IMR-90 (cell line): ENCODE data around the gene GALNT16. TPM values are rescaled to one million over a fixed set of nuclear protein-coding genes. Genes with fewer than 3 reads are reported as not detected.

Experiments used
- ATAC-seq: fragments of 200-7000 bp; cut with Tn5 transposase; 2 replicates; pipeline ENCODE4 v1.9.1; 2020; ENCODE audit warnings: low read depth, mild to moderate bottlenecking, moderate library complexity
- BruUV-seq: library from RNA; stranded (reverse); fragments of 400-500 nt; replicated peaks from 2 replicates; lab custom pipeline; 2021; lab: Mats Ljungman, UMichigan
- CTCF ChIA-PET: fragments of 300-600 bp; formaldehyde crosslinking; extraction: SDS; loops from one replicate; lab custom pipeline; 2021; ENCODE audit warnings: antibody characterized with exemption; lab: Yijun Ruan, JAX
- POLR2A ChIA-PET: fragments of 300-600 bp; sonication (Branson Sonifier 250); formaldehyde crosslinking; loops from one replicate; lab custom pipeline; 2022; ENCODE audit warnings: antibody characterized with exemption; ENCODE audit not compliant: unreplicated experiment; lab: Charles Lee
- DNase-seq: peaks from one replicate; pipeline ENCODE4 v3.0.0; 2013
- H2AFZ ChIP-seq: replicated peaks from 2 replicates; pipeline ENCODE3; 2013; ENCODE audit warnings: low read length, mild to moderate bottlenecking; ENCODE audit not compliant: poor library complexity
- H2AK5ac ChIP-seq: 2 replicates; pipeline ENCODE4 v1.6.1; 2013; ENCODE audit warnings: low read depth, low read length, inconsistent platforms
- H2AK9ac ChIP-seq: replicated peaks from 2 replicates; pipeline ENCODE3; 2013; ENCODE audit warnings: mild to moderate bottlenecking, low read depth, low read length, moderate library complexity; ENCODE audit not compliant: poor library complexity
- H2BK120ac ChIP-seq: 2 replicates; pipeline ENCODE4 v1.6.1; 2013; ENCODE audit warnings: low read depth, low read length, inconsistent platforms
- H2BK15ac ChIP-seq: 3 replicates; pipeline ENCODE4 v1.6.1; 2013; ENCODE audit warnings: low read depth, low read length, inconsistent platforms
- H2BK20ac ChIP-seq: 2 replicates; pipeline ENCODE4 v1.6.1; 2013; ENCODE audit warnings: low read depth, mild to moderate bottlenecking, inconsistent platforms, low read length, moderate library complexity
- H2BK5ac ChIP-seq: 2 replicates; pipeline ENCODE4 v1.6.1; 2013; ENCODE audit warnings: mild to moderate bottlenecking, low read depth, low read length, inconsistent platforms; ENCODE audit not compliant: poor library complexity, severe bottlenecking
- H3K14ac ChIP-seq: replicated peaks from 2 replicates; pipeline ENCODE4 v1.6.1; 2013; ENCODE audit warnings: low read depth, low read length, inconsistent platforms
- H3K18ac ChIP-seq: 2 replicates; pipeline ENCODE4 v1.6.1; 2013; ENCODE audit warnings: low read depth, low read length, control low read depth
- H3K23ac ChIP-seq: 2 replicates; pipeline ENCODE4 v1.6.1; 2013; ENCODE audit warnings: low read depth, low read length, inconsistent platforms
- H3K27ac ChIP-seq: 2 replicates; pipeline ENCODE4 v1.5.1; 2013; ENCODE audit warnings: mild to moderate bottlenecking, control low read depth, low read length; ENCODE audit not compliant: insufficient read depth
- H3K27me3 ChIP-seq: 2 replicates; pipeline ENCODE4 v1.6.1; 2013; ENCODE audit warnings: low read length; ENCODE audit not compliant: control insufficient read depth, insufficient read depth
- H3K36me3 ChIP-seq: 2 replicates; pipeline ENCODE4 v1.6.1; 2013; ENCODE audit warnings: low read length, mixed read lengths; ENCODE audit not compliant: control insufficient read depth, insufficient read depth
- H3K4ac ChIP-seq: 2 replicates; pipeline ENCODE4 v1.6.1; 2013; ENCODE audit warnings: low read depth, low read length, inconsistent platforms
- H3K4me1 ChIP-seq: 2 replicates; pipeline ENCODE4 v1.6.1; 2013; ENCODE audit warnings: low read length, mixed read lengths; ENCODE audit not compliant: control insufficient read depth, insufficient read depth
- H3K4me2 ChIP-seq: 2 replicates; pipeline ENCODE4 v1.6.1; 2013; ENCODE audit warnings: low read depth, mild to moderate bottlenecking, control low read depth, low read length, moderate library complexity
- H3K4me3 ChIP-seq: 2 replicates; pipeline ENCODE4 v1.5.1; 2013; ENCODE audit warnings: low read depth, mild to moderate bottlenecking, control low read depth, low read length, moderate library complexity; ENCODE audit not compliant: insufficient read depth
- H3K56ac ChIP-seq: 2 replicates; pipeline ENCODE4 v1.6.1; 2013; ENCODE audit warnings: low read length, inconsistent platforms; ENCODE audit not compliant: insufficient read depth; ENCODE audit errors: extremely low read depth
- H3K79me1 ChIP-seq, 2 experiments: 2 replicates each; pipeline ENCODE4 v1.6.1; 2013; ENCODE audit warnings: low read length in 2 of 2, inconsistent platforms in 1 of 2, low read depth in 1 of 2
- H3K9ac ChIP-seq: 2 replicates; pipeline ENCODE4 v1.6.1; 2013; ENCODE audit warnings: low read depth, low read length, control low read depth
- H3K9me1 ChIP-seq: 2 replicates; pipeline ENCODE4 v1.6.1; 2013; ENCODE audit warnings: low read length, inconsistent platforms; ENCODE audit not compliant: insufficient read depth
- H3K9me3 ChIP-seq: 2 replicates; pipeline ENCODE4 v1.6.1; 2013; ENCODE audit warnings: low read length; ENCODE audit not compliant: control insufficient read depth, insufficient read depth
- H4K20me1 ChIP-seq: 2 replicates; pipeline ENCODE4 v1.6.1; 2013; ENCODE audit warnings: low read length, inconsistent platforms; ENCODE audit not compliant: insufficient read depth
- H4K5ac ChIP-seq: 2 replicates; pipeline ENCODE4 v1.6.1; 2013; ENCODE audit warnings: mild to moderate bottlenecking, low read depth, low read length, control low read depth
- H4K8ac ChIP-seq, 2 experiments: 2 replicates each; pipeline ENCODE4 v1.6.1; 2013; ENCODE audit warnings: low read depth in 2 of 2, low read length in 2 of 2, control low read depth in 1 of 2, inconsistent platforms in 1 of 2
- H4K91ac ChIP-seq: 2 replicates; pipeline ENCODE4 v1.6.1; 2013; ENCODE audit warnings: low read depth, low read length, inconsistent platforms; ENCODE audit not compliant: insufficient read depth
- BHLHE40 ChIP-seq: fragments of 150-350 bp; IDR thresholded peaks from 2 replicates; pipeline ENCODE4 v1.6.1; 2016; ENCODE audit warnings: mild to moderate bottlenecking, low read depth, low read length
- CEBPB ChIP-seq: IDR thresholded peaks from 2 replicates; pipeline ENCODE4 v1.6.1; 2012; ENCODE audit warnings: low read depth, low read length, improper control_type of control experiment
- CHD1 ChIP-seq: IDR thresholded peaks from 2 replicates; pipeline ENCODE4 v1.6.1; 2012; ENCODE audit warnings: low read depth, low read length, improper control_type of control experiment
- FOS ChIP-seq: fragments of 150-350 bp; IDR thresholded peaks from 2 replicates; pipeline ENCODE4 v1.6.1; 2016; ENCODE audit warnings: low read depth, low read length
- MAFK ChIP-seq: IDR thresholded peaks from 2 replicates; pipeline ENCODE4 v1.6.1; 2012; ENCODE audit warnings: low read depth, low read length, improper control_type of control experiment
- MAZ ChIP-seq: IDR thresholded peaks from 2 replicates; pipeline ENCODE4 v1.6.1; 2012; ENCODE audit warnings: low read depth, mild to moderate bottlenecking, low read length, improper control_type of control experiment, moderate library complexity, borderline replicate concordance
- MXI1 ChIP-seq: IDR thresholded peaks from 2 replicates; pipeline ENCODE4 v1.6.1; 2012; ENCODE audit warnings: low read depth, mild to moderate bottlenecking, low read length, moderate library complexity, borderline replicate concordance
- NFE2L2 ChIP-seq: fragments of 150-350 bp; IDR thresholded peaks from 2 replicates; pipeline ENCODE4 v1.6.1; 2016; ENCODE audit warnings: low read depth, mild to moderate bottlenecking, low read length
- POLR2A ChIP-seq: IDR thresholded peaks from 2 replicates; pipeline ENCODE4 v1.6.1; 2012; ENCODE audit warnings: mild to moderate bottlenecking, low read depth, low read length
- RAD21 ChIP-seq: IDR thresholded peaks from 2 replicates; pipeline ENCODE4 v1.6.1; 2012; ENCODE audit warnings: low read length, improper control_type of control experiment
- RCOR1 ChIP-seq: IDR thresholded peaks from 2 replicates; pipeline ENCODE4 v1.6.1; 2012; ENCODE audit warnings: mild to moderate bottlenecking, low read length, improper control_type of control experiment; ENCODE audit not compliant: insufficient replicate concordance
- RFX5 ChIP-seq: IDR thresholded peaks from 2 replicates; pipeline ENCODE4 v1.8.0; 2012; ENCODE audit warnings: low read depth, mild to moderate bottlenecking, low read length, moderate library complexity
- SMC3 ChIP-seq: fragments of 150-350 bp; IDR thresholded peaks from 2 replicates; pipeline ENCODE4 v1.6.1; 2016; ENCODE audit warnings: low read depth, mild to moderate bottlenecking, antibody characterized with exemption, low read length, moderate library complexity
- WGBS, 2 experiments: methylation state at CpG; one replicate each; pipeline versions ENCODE4 v1.1.5 to v1.1.7; 2013; ENCODE audit warnings: missing lambda C conversion rate in 2 of 2; ENCODE audit not compliant: insufficient read length in 1 of 2; ENCODE audit errors: extremely low coverage in 2 of 2; 5-methylcytosine and 5-hydroxymethylcytosine counted together
- dilution Hi-C: fragments of 300-500 bp; cut with HindIII; formaldehyde crosslinking; loops from one replicate; pipeline ENCODE4 v1.14.3; 2018; ENCODE audit warnings: low sequenced_read_pairs; ENCODE audit not compliant: unreplicated experiment
- in situ Hi-C: fragments of 300-500 bp; cut with MboI; formaldehyde crosslinking; loops from 3 replicates; pipeline ENCODE4 v1.14.3; 2019; ENCODE audit warnings: low sequenced_read_pairs, inconsistent platforms, mixed read lengths
- intact Hi-C: fragments of 100-400 bp; cut with micrococcal nuclease; formaldehyde crosslinking; loops from 2 replicates; pipeline ENCODE4 v1.10.0; 2022
- polyA plus RNA-seq, 3 experiments: library from polyadenylated mRNA; depleted of rRNA; stranded (reverse); fragments of >200 nt; gene quantifications; 2 replicates each; pipeline ENCODE4 v1.2.3, GENCODE V29; 2012; ENCODE audit warnings: low replicate concordance in 1 of 3
- total RNA-seq: library from RNA; depleted of rRNA; stranded (reverse); fragments of >200 nt; gene quantifications from 2 replicates; pipeline ENCODE4 v1.2.3, GENCODE V29; 2012
- TF ChIP-seq, protein P1 (sequence below): fragments of 150-350 bp; IDR thresholded peaks from 2 replicates; pipeline ENCODE4 v1.6.1; 2017; ENCODE audit warnings: mild to moderate bottlenecking, antibody characterized with exemption, low read length, low read depth
- TF ChIP-seq, protein P2 (sequence below): conservative IDR thresholded peaks from 2 replicates; pipeline ENCODE4 v1.5.1; 2012; ENCODE audit warnings: mild to moderate bottlenecking, low read depth, low read length, improper control_type of control experiment
- TF ChIP-seq, protein P3 (sequence below): fragments of 150-350 bp; IDR thresholded peaks from 2 replicates; pipeline ENCODE4 v1.6.1; 2016; ENCODE audit warnings: low read depth, mild to moderate bottlenecking, low read length, moderate library complexity, borderline replicate concordance

Gene GALNT16
- total and polyA plus RNA-seq, 2 of the 4 experiments (the other 2 are of a cell fraction): 0.36 to 1.5 TPM

DNA sequence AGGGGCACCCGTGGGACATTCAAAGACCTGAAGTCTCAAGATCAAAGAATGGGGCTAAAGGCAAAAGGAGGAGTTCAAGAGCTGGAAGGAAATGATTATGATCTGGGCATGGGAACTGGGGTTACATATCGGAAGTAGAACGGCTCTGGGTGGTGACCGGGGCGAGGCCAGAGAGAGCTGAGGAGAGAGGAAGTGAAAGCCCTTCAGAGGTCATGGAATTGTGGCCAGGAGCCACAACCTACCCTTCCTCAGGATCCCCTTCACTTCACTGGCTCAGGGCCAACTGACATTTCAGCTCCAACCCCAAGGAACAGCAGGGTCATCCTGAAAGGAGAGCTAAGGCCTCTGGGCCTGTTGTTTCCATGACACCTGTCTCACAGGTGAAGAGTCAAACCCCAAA, 57.8 kb downstream of the GALNT16 start:
- Histone ChIP-seq H3K27me3 (no peaks in the 10 kb centered on the region), H3K79me1 (no peaks in the 10 kb centered on the region), H3K18ac (peak overlapping the region; percentile 0; the same call in 1 of the 2 replicates), H2BK5ac (no peak overlapping the region), H3K4ac (peak overlapping the region; percentile 79), H3K36me3 (no peaks in the 10 kb centered on the region), H3K56ac (no peak overlapping the region), H2AK5ac (peak overlapping the region; percentile 33), H3K14ac (peak overlapping the region; percentile 26; the same call in 1 of the 2 replicates), H3K4me1 (peaks cover 11% of the 10 kb centered on the region), H3K9ac (no peak overlapping the region), H2BK120ac (peak overlapping the region; percentile 77), H4K5ac (no peak overlapping the region; the same call in 1 of the 2 replicates), H3K4me2 (no peak overlapping the region), H3K9me1 (peaks cover 24% of the 10 kb centered on the region), H2BK20ac (peak overlapping the region; percentile 60), H2AK9ac (peak overlapping the region; percentile 34), H3K4me3 (no peak overlapping the region), H3K9me3 (no peaks in the 10 kb centered on the region), H4K20me1 (peaks cover 7% of the 10 kb centered on the region; the same call in 1 of the 2 replicates), H3K23ac (peak overlapping the region; percentile 25; the same call in 1 of the 2 replicates), H2AFZ (no peak overlapping the region), H3K27ac (peak overlapping the region; percentile 14; the same call in 1 of the 2 replicates), H4K91ac (peak overlapping the region; percentile 29; the same call in 1 of the 2 replicates), H2BK15ac (0 out of 3 replicates have a peak overlapping the region, but pooled peaks have one; percentile 13), H4K8ac (peak overlapping the region in 1 of 2 experiments; percentile 50; a peak in 1 of 4 replicates)
- BruUV-seq: no TSS peak
- no peak for TF ChIP-seq RFX5
- no peak for TF ChIP-seq RCOR1
- TF ChIP-seq BHLHE40: no peak
- TF ChIP-seq NFE2L2: no peak
- no peak for TF ChIP-seq POLR2A
- no peak for TF ChIP-seq SMC3
- TF ChIP-seq MAFK: no peak
- no peak for TF ChIP-seq RAD21
- no peak for TF ChIP-seq MAZ
- no peak for TF ChIP-seq CEBPB
- TF ChIP-seq, protein P1, sequence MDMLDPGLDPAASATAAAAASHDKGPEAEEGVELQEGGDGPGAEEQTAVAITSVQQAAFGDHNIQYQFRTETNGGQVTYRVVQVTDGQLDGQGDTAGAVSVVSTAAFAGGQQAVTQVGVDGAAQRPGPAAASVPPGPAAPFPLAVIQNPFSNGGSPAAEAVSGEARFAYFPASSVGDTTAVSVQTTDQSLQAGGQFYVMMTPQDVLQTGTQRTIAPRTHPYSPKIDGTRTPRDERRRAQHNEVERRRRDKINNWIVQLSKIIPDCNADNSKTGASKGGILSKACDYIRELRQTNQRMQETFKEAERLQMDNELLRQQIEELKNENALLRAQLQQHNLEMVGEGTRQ: no peak
- TF ChIP-seq MXI1: no peak
- TF ChIP-seq FOS: no peak
- TF ChIP-seq CHD1: no peak
- TF ChIP-seq, protein P2, sequence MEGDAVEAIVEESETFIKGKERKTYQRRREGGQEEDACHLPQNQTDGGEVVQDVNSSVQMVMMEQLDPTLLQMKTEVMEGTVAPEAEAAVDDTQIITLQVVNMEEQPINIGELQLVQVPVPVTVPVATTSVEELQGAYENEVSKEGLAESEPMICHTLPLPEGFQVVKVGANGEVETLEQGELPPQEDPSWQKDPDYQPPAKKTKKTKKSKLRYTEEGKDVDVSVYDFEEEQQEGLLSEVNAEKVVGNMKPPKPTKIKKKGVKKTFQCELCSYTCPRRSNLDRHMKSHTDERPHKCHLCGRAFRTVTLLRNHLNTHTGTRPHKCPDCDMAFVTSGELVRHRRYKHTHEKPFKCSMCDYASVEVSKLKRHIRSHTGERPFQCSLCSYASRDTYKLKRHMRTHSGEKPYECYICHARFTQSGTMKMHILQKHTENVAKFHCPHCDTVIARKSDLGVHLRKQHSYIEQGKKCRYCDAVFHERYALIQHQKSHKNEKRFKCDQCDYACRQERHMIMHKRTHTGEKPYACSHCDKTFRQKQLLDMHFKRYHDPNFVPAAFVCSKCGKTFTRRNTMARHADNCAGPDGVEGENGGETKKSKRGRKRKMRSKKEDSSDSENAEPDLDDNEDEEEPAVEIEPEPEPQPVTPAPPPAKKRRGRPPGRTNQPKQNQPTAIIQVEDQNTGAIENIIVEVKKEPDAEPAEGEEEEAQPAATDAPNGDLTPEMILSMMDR: no peak
- TF ChIP-seq, protein P3, sequence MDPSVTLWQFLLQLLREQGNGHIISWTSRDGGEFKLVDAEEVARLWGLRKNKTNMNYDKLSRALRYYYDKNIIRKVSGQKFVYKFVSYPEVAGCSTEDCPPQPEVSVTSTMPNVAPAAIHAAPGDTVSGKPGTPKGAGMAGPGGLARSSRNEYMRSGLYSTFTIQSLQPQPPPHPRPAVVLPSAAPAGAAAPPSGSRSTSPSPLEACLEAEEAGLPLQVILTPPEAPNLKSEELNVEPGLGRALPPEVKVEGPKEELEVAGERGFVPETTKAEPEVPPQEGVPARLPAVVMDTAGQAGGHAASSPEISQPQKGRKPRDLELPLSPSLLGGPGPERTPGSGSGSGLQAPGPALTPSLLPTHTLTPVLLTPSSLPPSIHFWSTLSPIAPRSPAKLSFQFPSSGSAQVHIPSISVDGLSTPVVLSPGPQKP: no peak
- 100% methylated on average over 1 of the region's 5 CpGs; no CpG with 5 or more reads in 1 of the 2 experiments for WGBS, 2 experiments
- intact Hi-C loops (loop anchor here (5.0 kb wide), 1 partner anchor 50 kb away; no protein-coding TSS in a partner anchor), in situ Hi-C loops (no loop called here), dilution Hi-C loops (no loop called here)
- DNase-seq (no peak), ATAC-seq (no peak)
- ChIA-PET CTCF (no interaction called here), POLR2A (no interaction called here)
